Measurements from ENCODE around the gene ENTPD3.

The ENTPD3 gene, protein sequence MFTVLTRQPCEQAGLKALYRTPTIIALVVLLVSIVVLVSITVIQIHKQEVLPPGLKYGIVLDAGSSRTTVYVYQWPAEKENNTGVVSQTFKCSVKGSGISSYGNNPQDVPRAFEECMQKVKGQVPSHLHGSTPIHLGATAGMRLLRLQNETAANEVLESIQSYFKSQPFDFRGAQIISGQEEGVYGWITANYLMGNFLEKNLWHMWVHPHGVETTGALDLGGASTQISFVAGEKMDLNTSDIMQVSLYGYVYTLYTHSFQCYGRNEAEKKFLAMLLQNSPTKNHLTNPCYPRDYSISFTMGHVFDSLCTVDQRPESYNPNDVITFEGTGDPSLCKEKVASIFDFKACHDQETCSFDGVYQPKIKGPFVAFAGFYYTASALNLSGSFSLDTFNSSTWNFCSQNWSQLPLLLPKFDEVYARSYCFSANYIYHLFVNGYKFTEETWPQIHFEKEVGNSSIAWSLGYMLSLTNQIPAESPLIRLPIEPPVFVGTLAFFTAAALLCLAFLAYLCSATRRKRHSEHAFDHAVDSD

DNA sequence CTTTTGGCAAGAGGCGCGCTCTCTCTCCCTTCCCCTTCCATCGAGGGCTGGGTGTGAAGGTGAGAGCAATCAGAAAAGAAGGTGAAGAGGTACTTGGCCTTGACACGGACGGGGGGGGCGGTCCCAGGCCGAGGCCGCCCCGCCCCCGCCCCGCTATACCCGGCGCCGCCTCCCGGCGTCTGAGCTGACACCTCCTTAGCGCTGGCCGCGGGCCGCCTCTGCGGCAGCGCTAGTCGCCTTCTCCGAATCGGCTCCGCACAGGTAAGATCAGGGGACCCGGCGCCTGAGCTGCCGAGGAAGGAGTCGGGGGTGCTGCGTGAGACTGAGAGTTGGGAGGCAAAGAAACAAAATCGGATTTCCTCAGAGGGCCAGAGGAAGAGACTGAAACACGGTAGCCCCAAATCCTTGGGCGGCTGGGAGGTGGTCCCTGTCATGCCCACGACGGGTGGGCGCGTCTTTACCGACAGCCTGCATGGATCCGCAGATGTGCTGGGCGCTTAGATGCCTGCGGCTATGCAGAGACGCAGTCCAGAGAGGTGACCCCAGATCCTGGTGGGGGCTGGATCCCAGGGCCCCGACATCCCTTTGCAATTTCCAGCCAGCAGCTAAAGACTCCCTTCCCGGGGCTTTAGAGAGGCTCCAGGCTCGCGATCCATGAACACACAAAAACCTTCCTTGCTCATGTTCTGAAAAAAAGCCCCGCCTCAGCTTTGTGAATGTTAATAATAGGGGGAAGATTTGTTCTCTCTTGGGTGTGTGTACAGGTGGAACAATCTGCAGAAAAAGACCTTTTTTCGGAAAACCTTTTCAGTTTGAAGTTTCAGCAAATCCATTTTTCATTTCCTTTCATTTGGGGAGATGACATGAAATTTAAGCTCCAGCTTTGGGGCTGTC lies at the start of gene ENTPD3:
Gene ENTPD3, plus strand, starts transcription at position 184 of the 894 bp plus-strand sequence. CDS start 874 bp downstream, outside the sequence.
- peak in 1 of 2 donors; percentile 27 for DNase-seq (ENCODE audit: low read depth in 2 of 2)

DNA sequence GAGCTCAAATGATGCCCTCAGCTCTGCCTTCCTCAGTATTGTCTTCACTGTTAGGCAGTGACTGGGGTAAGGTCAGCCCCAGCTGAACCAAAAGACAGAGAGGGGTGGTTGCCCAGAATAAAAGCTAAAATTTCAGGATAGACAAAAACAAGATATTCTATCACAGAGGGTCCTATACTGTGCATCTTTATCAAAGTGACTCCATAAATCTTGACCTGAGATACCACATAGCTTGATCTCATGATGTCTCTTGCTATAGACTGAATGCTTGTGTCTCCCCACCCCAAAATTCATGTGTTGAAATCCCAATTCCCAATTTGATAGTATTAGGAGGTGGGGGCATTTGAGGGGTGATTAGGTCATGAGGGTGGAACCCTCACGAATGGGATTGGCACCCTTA lies 47.1 kb upstream of the ENTPD3 start:
- DNase-seq (ENCODE audit: low read depth in 2 of 2) = no peak

- DNase-seq (ENCODE audit: low read depth in 2 of 2) = no peak
Observed at GRCh38 chr3:40340541-40341170, 46.3 kb upstream of the ENTPD3 start.

DNA sequence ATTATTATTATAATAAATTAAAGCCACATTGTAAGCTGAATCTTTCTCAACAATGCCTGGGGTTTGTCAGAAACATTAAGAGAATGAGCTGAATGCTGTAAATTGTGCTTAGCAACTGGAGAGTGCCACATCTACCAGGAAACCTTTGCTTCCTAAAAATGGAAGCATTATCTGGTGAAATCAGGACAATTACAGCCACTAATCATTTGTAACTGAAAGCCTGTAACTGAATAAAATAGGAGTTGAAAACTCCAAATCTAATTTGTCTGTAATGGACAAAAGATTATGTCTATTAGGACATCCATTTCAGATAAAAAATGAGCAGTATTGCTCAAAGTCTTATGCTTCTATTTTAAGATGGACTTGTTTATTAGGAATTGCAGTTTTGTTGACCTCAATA lies 45.3 kb upstream of the ENTPD3 start:
- no peak for DNase-seq (ENCODE audit: low read depth in 2 of 2)

GRCh38 chr3:40350529-40350928 lies 36.5 kb upstream of the ENTPD3 start:
- no peak for DNase-seq (ENCODE audit: low read depth in 2 of 2)

DNA sequence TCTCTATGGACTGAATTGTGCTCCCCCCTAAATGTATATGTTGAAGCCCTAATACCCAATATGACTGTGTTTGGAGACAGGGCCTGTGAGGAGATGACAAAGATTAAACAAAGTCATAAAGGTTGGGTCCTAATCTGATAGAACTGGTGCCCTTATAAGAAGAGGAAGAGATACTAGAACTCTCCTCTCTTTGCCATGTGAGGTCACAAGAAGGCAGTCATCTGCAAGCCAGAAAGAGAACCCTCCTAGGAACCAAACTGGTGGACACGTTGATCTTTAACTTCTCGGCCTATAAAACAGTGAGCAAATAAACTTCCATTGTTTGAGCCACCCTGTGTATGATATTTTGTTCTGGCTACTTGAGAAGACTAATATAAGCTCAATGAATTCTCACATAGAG lies 31.6 kb upstream of the ENTPD3 start:
- DNase-seq (ENCODE audit: low read depth in 2 of 2) = no peak

GRCh38 chr3:40358454-40358853 lies 28.5 kb upstream of the ENTPD3 start:
- DNase-seq (ENCODE audit: low read depth in 2 of 2) = no peak

DNA sequence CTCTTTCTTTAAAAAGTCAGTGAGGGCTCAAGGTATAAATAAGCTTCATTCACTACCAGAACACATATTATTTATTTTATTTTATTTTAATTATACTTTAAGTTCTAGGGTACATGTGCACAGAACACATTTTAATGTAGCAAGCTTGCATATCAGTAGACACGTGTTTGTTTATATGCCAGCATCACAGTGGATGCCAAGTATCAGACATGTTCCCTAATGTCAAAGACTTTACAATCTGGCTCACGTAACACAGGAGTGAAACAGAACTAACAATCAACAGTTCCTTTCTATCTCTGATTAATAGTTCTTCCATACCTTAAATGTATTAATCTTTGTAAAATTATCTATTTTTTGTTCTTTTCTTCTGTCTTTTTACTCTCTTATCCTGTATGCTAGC lies 23.3 kb upstream of the ENTPD3 start:
- DNase-seq (ENCODE audit: low read depth in 2 of 2) = no peak

GRCh38 chr3:40366203-40367162 lies 20.5 kb upstream of the ENTPD3 start:
- no peak for DNase-seq (ENCODE audit: low read depth in 2 of 2)

DNA sequence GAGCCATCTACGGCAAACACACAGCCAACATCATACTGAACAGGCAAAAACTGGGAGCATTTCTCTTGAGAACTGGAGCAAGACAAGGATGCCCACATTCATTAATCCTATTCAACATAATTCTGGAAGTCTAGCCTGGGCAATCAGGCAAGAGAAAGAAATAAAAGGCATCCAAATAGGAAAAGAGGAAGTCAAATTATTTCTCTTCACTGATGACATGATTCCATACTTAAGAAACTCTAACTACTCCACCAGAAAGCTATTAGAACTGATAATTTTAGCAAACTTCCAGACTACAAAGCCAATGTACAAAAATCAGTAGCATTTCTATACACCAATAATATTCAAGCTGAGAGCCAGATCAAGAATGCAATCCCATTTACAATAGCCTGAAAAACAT lies 17.3 kb upstream of the ENTPD3 start:
- no peak for DNase-seq (ENCODE audit: low read depth in 2 of 2)

DNA sequence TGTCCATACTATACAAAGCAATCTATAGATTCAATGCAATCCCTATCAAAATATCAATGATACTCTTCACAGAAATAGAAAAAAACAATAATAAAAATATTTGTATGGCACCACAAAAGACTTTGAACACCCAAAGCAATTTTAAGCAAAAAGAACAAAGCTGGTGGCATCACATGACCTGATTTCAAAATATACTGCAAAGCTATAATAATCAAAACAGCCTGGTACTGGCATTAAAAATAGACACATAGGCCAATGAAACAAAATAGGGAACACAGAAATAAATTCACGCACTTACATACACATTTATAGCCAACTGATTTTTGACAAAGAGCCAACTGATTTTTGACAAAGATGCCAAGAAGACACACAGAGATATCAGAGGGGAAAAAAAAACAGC lies 9.2 kb upstream of the ENTPD3 start:
- no peak for DNase-seq (ENCODE audit: low read depth in 2 of 2)

DNA sequence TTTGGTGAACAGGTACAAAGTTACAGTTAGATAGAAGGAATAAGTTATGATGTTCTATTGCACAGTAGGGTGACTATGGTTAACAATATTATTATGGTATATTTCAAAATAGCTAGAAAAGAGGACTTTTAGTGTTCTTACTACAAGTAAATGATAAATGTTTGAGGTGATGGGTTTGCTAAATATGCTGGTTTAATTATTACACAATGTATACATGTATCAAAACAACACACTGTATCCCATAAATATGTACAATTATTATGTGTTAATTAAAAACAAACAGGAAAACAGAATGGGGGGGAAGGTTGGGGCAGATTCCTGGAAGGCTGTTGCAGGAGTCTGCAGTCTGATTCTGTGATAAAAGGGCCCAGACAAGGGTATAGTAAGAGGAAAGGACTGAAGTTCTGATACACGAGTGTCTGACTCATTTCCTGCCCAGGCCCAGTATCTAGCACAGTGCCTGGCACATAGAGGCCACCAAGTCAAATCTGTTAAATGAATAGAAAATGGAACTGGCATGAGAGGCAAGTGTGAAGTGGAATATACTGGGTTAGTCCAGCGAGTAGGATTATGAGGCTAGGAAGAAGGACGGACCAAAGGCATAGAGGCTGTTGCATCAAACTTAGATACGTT lies 7.2 kb upstream of the ENTPD3 start:
- no peak for DNase-seq (ENCODE audit: low read depth in 2 of 2)

- no peak for DNase-seq (ENCODE audit: low read depth in 2 of 2)
Observed at GRCh38 chr3:40381904-40382616, 4.9 kb upstream of the ENTPD3 start.

DNA sequence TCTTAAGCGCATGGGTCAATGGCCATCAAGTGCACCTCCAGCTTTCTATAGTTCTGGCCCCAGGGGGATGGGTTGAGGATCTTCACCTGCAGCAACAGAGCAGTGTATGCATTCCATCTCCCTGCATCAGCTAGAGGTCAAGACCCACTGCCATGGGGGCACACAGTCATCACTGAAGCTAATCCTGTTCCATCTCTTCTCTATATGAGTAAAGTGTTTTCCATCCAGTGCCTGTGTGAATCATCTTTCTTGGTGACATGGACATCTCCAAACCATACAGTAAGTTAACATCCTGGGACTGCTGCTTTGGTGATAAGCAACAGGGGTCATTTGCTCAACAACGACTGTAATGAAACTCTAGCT lies 4.4 kb upstream of the ENTPD3 start:
- no peak for DNase-seq (ENCODE audit: low read depth in 2 of 2)

GRCh38 chr3:40386213-40386612 lies 771 bp upstream of the ENTPD3 start:
- no peak for DNase-seq (ENCODE audit: low read depth in 2 of 2)

GRCh38 chr3:40387895-40388254 lies 891 bp downstream of the ENTPD3 start:
- no peak for DNase-seq (ENCODE audit: low read depth in 2 of 2)

- DNase-seq (ENCODE audit: low read depth in 2 of 2) = no peak
Observed at GRCh38 chr3:40396406-40396805, 9.4 kb downstream of the ENTPD3 start.

DNA sequence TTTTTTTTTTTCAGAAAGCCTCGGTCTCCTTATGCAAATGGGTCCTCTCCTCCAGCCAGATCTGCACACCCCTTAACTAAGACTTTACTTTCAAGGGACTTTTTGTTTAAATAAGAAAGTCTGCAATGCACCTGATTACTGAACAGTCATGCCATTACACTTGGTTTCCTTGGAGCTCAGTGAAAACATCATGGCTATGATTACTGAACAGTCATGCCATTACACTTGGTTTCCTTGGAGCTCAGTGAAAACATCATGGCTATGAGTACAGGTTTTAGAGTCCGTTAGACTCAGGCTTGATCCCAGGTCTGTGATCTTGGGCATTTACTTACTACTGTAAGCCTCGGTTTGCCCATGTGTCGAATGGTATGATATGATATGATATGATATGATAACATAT lies 10.1 kb downstream of the ENTPD3 start:
- no peak for DNase-seq (ENCODE audit: low read depth in 2 of 2)

GRCh38 chr3:40397912-40398311 lies 10.9 kb downstream of the ENTPD3 start:
- DNase-seq (ENCODE audit: low read depth in 2 of 2) = no peak

GRCh38 chr3:40398346-40398745 lies 11.4 kb downstream of the ENTPD3 start:
- no peak for DNase-seq (ENCODE audit: low read depth in 2 of 2)
